ENCODE data around the gene NCOA7.

DNA sequence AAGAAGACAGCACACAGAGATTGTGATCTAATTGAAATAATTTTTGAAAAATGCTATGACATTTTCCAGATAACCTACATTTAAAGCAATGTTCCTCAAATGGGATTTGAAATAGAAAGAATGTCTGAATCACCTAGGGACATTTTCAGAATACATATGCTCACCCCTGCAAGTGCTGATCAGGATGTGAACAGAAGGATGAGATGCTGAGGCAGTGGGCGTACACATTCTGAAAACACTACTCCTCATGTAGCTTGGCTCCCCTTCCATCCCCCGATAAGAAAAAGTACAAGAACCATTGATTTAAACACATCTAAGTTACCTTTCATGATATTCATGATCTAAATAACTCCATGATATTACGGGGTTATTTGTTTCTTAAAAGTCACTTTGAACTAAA lies 136.0 kb downstream of the NCOA7 start:
- TF ChIP-seq CTCF (IDR thresholded peaks at IDR 0.05) (no peak), POLR2A (IDR thresholded peaks at IDR 0.05) (no peak)

Measured in right lobe of liver (tissue), 4 donors.